ENCODE data around the gene DPCD.

Gene DPCD

DNA sequence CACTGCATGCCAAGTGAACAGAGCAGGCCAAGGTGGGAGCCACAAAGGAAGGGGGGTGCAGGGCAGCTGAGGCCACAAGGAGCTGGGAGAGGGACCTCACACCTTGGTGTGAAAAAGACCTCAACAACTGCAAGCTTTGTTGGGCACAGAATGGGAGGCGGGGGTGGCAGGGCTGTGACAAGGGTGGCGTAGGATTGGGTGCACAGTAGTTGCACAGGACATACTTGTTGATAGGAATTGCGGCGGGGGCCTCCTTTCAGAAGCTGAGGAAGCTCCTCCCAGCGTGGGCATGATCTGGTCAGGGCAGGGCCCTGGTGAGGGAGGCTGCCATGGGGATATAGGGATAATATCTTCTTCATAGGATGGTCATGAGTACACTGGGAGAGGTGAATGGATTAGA lies 25.9 kb upstream of the DPCD start:
- no peak overlapping the region for H3K27ac ChIP-seq
- POLR2A ChIA-PET (ENCODE audit: low non-redundant PET) = no interaction called here
- CTCF ChIA-PET = interaction anchor here (0.5 to 1.6 kb wide), 2 partner anchors 22 to 348 kb away, joined by 3 to 4 read pairs; no protein-coding TSS in a partner anchor
- no peak for DNase-seq (ENCODE audit: low spot score)
- TF ChIP-seq, protein P1, sequence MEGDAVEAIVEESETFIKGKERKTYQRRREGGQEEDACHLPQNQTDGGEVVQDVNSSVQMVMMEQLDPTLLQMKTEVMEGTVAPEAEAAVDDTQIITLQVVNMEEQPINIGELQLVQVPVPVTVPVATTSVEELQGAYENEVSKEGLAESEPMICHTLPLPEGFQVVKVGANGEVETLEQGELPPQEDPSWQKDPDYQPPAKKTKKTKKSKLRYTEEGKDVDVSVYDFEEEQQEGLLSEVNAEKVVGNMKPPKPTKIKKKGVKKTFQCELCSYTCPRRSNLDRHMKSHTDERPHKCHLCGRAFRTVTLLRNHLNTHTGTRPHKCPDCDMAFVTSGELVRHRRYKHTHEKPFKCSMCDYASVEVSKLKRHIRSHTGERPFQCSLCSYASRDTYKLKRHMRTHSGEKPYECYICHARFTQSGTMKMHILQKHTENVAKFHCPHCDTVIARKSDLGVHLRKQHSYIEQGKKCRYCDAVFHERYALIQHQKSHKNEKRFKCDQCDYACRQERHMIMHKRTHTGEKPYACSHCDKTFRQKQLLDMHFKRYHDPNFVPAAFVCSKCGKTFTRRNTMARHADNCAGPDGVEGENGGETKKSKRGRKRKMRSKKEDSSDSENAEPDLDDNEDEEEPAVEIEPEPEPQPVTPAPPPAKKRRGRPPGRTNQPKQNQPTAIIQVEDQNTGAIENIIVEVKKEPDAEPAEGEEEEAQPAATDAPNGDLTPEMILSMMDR (conservative IDR thresholded peaks at IDR 0.05; ENCODE audit: low read depth) = no peak

DNA sequence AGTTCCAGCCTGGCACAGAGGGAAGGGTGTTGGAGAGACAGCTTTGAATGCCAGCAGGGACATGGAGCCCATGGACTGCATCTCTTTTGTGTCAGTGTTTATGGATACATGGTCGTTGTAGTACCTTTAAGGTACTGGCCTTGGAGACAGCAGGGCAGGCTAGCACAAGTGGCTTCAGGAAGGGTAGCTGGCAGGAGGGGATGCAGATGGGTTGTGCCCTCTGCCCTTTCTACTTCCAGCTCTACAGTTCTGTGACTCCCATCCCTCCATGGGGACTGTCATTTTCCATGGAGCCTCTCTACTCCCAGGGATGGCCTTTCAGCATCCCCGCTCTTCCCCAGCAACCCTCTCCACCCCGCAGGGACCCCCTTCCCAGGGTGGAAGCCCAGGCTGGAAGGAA lies 25.1 kb upstream of the DPCD start:
- TF ChIP-seq, protein P1 (conservative IDR thresholded peaks at IDR 0.05; ENCODE audit: low read depth) = no peak
- DNase-seq (ENCODE audit: low spot score) = no peak
- CTCF ChIA-PET = interaction anchor here (0.5 kb wide), 1 partner anchor 22 kb away, joined by 3 read pairs; no protein-coding TSS in a partner anchor
- POLR2A ChIA-PET (ENCODE audit: low non-redundant PET) = no interaction called here
- no peak overlapping the region for H3K27ac ChIP-seq

GRCh38 chr10:101563497-101564040 lies 24.6 kb upstream of the DPCD start:
- CTCF ChIA-PET = no interaction called here
- TF ChIP-seq, protein P1 (conservative IDR thresholded peaks at IDR 0.05; ENCODE audit: low read depth) = no peak
- DNase-seq (ENCODE audit: low spot score) = no peak
- POLR2A ChIA-PET (ENCODE audit: low non-redundant PET) = no interaction called here
- H3K27ac ChIP-seq = no peak overlapping the region

DNA sequence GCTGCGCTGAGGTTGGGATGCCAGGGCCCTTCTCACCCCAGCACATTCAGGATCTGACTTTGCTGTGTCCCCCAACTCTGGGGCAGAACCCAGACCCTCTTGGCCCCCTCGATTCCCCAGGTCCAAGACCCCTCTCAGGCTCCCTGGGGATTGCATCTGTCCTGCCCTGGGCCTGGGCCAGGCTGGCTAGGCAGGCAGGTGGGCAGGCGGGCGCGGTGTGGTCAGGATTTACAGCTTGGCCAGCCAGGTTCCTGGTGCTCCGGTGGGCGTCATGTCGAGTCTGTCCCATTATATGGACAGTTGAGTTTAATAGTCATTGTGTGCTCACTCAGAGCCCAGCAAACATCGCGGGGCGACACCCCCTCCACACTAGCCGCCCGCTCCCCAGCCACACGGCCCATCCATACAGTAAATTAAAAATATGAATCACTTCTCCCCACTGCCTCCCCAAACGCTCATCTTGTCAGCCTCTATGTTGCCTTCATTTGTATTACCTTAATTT lies 23.6 kb upstream of the DPCD start:
- TF ChIP-seq, protein P1 (conservative IDR thresholded peaks at IDR 0.05; ENCODE audit: low read depth) = no peak
- ChIA-PET POLR2A (ENCODE audit: low non-redundant PET) (no interaction called here), CTCF (no interaction called here)
- DNase-seq (ENCODE audit: low spot score) = no peak
- H3K27ac ChIP-seq = no peak overlapping the region

DNA sequence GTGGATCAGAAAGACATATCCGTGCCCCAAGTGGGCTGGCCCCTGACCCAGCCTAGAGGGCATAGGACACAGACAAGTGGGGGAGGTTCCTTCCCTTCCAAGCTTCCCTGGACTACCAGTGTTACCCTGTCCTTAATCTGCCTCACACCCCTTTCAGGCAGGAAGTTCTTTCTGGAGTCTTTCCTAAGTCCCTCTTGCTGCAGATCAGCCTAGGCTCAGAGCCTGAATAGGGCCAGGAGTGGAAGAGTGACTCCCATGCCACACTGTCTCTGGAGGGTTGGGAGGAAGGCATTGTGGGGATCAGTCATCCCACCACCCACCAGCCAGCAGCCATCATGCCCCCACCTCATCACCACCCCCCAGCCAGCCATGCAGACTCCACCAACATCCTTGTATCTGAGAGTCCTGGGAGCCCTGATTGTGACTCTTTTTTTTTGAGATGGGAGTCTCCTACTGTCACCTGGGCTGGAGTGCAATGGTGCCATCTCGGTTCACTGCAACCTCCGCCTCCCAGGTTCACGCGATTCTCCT lies 22.7 kb upstream of the DPCD start:
- H3K27ac ChIP-seq = no peak overlapping the region
- TF ChIP-seq, protein P1 (conservative IDR thresholded peaks at IDR 0.05; ENCODE audit: low read depth) = no peak
- DNase-seq (ENCODE audit: low spot score) = no peak
- POLR2A ChIA-PET (ENCODE audit: low non-redundant PET) = no interaction called here
- CTCF ChIA-PET = interaction anchor here (0.7 kb wide), 1 partner anchor 98 kb away, joined by 4 read pairs; no protein-coding TSS in a partner anchor

DNA sequence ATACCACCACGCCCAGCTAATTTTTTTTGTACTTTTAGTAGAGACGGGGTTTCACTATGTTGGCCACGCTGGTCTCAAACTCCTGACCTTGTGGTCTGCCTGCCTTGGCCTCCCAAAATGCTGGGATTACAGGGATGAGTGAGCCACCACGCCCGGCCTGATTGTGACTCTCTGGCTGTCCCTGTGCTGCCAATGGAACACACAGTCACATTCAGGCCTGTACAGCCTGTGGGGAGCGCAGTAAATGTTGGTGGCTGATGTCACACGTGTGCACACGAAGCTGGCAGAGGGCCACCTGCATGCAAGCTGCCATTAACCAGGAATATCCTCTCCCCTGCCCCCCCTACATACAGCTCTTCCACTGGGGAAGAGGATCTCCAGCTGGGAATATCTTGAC lies 22.2 kb upstream of the DPCD start:
- no peak for DNase-seq (ENCODE audit: low spot score)
- POLR2A ChIA-PET (ENCODE audit: low non-redundant PET) = no interaction called here
- CTCF ChIA-PET = interaction anchor here (0.6 to 0.7 kb wide), 2 partner anchors 99 to 551 kb away, joined by 3 to 4 read pairs; no protein-coding TSS in a partner anchor
- H3K27ac ChIP-seq = no peak overlapping the region
- TF ChIP-seq, protein P1 (conservative IDR thresholded peaks at IDR 0.05; ENCODE audit: low read depth) = no peak

Measured in RWPE1 (cell line).